ENCODE data around the gene HGFAC. TPM values are rescaled to one million over a fixed set of nuclear protein-coding genes. Genes with fewer than 3 reads are reported as not detected.

Gene HGFAC
- total RNA-seq, 1 donor from 2014 or later, result 0.35 TPM

DNA sequence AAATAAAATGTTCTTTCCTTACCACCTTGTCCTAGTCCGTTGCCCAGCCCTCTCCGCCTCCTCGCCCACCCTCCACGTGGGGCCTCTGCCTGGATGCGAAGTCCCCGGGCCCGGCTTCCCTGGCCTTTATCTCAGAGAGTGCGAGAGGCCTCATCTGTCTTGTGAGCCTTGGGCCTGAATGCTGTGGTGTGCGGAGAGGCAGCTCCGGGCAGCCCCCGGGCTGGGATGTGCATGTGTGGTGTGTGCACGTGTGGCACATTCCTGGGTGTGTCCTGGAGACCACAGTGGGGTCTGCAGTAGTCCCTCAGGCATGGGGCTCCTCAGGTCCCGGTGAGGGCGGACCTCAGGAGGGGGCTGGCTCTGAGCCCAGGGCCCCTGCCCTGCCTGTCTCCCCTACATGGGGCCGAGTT is 52.7 kb downstream of the HGFAC start:
- H3K4me1 Mint-ChIP-seq (ENCODE audit: low read depth), result peaks cover 3% of the 10 kb centered on the region
- H3K27me3 Mint-ChIP-seq (ENCODE audit: low read depth), result peaks cover 13% of the 10 kb centered on the region
- TF ChIP-seq, protein P1, sequence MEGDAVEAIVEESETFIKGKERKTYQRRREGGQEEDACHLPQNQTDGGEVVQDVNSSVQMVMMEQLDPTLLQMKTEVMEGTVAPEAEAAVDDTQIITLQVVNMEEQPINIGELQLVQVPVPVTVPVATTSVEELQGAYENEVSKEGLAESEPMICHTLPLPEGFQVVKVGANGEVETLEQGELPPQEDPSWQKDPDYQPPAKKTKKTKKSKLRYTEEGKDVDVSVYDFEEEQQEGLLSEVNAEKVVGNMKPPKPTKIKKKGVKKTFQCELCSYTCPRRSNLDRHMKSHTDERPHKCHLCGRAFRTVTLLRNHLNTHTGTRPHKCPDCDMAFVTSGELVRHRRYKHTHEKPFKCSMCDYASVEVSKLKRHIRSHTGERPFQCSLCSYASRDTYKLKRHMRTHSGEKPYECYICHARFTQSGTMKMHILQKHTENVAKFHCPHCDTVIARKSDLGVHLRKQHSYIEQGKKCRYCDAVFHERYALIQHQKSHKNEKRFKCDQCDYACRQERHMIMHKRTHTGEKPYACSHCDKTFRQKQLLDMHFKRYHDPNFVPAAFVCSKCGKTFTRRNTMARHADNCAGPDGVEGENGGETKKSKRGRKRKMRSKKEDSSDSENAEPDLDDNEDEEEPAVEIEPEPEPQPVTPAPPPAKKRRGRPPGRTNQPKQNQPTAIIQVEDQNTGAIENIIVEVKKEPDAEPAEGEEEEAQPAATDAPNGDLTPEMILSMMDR (IDR thresholded peaks at IDR 0.05), result no peak
- DNase-seq (ENCODE audit: low spot score), result no peak
- H3K4me3 Mint-ChIP-seq (ENCODE audit: unreplicated experiment), result no peak overlapping the region
- H3K9me3 Mint-ChIP-seq (ENCODE audit: low read depth), result no peaks in the 10 kb centered on the region
- no peaks in the 10 kb centered on the region for H3K36me3 Mint-ChIP-seq (ENCODE audit: low read depth)
- no peak overlapping the region for H3K27ac Mint-ChIP-seq (ENCODE audit: unreplicated experiment)

DNA sequence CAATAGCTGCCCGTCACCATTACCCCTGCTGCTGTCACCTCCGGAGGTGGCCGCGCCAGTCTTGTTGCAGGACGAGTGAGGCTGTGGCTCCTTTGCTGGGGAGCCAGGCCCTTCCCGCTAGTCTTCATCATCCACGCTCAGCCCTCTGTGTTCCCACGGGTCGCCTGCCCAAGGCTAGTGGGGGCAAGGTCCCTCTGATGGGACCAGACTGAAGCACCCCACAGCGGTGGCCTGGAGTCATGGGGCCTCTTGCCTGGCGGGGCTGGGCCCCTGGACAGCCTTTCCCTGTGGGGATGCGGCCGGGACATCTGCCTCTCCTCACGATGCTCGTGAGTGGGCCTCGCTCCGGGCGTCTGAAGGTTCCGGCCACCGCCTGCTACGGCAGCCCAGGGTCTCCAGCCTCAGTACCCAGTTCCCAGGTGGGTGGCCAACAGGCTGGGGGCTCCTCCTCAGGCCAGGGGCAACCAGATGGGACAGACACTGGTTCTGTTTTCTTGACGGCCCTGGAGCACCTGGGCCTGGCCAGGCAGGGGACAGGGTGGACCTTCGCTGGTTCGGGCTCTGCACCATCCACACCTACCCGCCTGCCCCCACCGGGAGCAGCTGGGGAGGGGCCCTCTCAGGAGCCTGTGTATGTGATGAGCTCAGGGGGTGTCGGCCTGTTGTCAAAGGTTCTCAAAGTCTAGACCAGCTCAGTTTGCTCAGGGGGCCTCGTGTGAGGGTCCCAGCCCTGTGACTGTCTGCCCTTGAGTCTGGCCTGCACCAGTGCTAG is 53.6 kb downstream of the HGFAC start:
- TF ChIP-seq, protein P1 (IDR thresholded peaks at IDR 0.05), result no peak
- no peak overlapping the region for H3K27ac Mint-ChIP-seq (ENCODE audit: unreplicated experiment)
- H3K4me1 Mint-ChIP-seq (ENCODE audit: low read depth), result peaks cover 3% of the 10 kb centered on the region
- H3K9me3 Mint-ChIP-seq (ENCODE audit: low read depth), result no peaks in the 10 kb centered on the region
- DNase-seq (ENCODE audit: low spot score), result no peak
- H3K36me3 Mint-ChIP-seq (ENCODE audit: low read depth), result no peaks in the 10 kb centered on the region
- peaks cover 13% of the 10 kb centered on the region for H3K27me3 Mint-ChIP-seq (ENCODE audit: low read depth)
- H3K4me3 Mint-ChIP-seq (ENCODE audit: unreplicated experiment), result no peak overlapping the region

DNA sequence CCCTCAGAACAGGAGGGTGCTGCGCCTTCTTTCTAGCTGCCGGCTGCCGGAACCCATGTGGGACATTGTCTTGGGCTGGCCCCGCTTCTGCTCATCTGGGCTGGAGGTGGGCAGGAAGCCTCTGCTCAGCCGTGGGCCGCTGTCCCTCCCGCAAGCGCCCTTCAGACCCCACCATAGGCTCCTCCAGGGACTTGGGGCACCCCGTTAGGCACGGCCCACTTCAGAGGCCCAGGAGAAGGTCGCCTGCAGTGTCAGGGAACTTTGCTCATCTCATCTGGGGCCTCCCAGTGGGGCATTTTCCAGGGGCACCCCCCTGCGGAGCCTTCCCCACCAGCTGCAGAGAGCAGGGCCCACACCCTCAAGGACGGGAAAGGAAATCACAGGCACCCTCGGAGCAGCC is 54.3 kb downstream of the HGFAC start:
- Mint-ChIP-seq H3K9me3 (ENCODE audit: low read depth) (no peaks in the 10 kb centered on the region), H3K36me3 (ENCODE audit: low read depth) (no peaks in the 10 kb centered on the region), H3K4me1 (ENCODE audit: low read depth) (peaks cover 3% of the 10 kb centered on the region), H3K4me3 (ENCODE audit: unreplicated experiment) (no peak overlapping the region), H3K27me3 (ENCODE audit: low read depth) (peaks cover 13% of the 10 kb centered on the region), H3K27ac (ENCODE audit: unreplicated experiment) (no peak overlapping the region)
- TF ChIP-seq, protein P1 (IDR thresholded peaks at IDR 0.05), result no peak
- no peak for DNase-seq (ENCODE audit: low spot score)

DNA sequence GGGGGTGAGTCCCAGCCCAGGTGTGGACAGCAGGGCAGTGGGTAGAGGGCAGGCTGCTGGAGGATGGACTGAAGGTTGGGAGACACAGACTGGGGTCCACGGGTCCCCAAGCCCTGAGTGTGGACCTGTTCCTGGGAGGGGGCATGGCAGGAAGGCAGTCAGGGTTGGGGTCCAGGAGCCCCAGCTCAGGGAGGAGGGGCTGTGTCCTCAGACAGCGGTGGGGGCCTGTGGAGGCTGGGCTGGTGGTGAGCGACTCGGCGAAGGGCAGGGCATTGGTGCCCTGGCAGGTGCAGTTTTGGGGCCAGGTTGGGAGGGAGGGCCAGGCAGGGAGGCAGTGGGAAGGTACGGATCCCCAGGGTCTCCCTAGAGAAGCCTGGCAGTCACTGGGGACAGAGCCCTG is 55.3 kb downstream of the HGFAC start:
- H3K27ac Mint-ChIP-seq (ENCODE audit: unreplicated experiment), result no peak overlapping the region
- peaks cover 3% of the 10 kb centered on the region for H3K27me3 Mint-ChIP-seq (ENCODE audit: low read depth)
- TF ChIP-seq, protein P1 (IDR thresholded peaks at IDR 0.05), result no peak
- no peaks in the 10 kb centered on the region for H3K9me3 Mint-ChIP-seq (ENCODE audit: low read depth)
- DNase-seq (ENCODE audit: low spot score), result no peak
- peaks cover under 1% of the 10 kb centered on the region for H3K4me1 Mint-ChIP-seq (ENCODE audit: low read depth)
- H3K4me3 Mint-ChIP-seq (ENCODE audit: unreplicated experiment), result no peak overlapping the region
- H3K36me3 Mint-ChIP-seq (ENCODE audit: low read depth), result no peaks in the 10 kb centered on the region

DNA sequence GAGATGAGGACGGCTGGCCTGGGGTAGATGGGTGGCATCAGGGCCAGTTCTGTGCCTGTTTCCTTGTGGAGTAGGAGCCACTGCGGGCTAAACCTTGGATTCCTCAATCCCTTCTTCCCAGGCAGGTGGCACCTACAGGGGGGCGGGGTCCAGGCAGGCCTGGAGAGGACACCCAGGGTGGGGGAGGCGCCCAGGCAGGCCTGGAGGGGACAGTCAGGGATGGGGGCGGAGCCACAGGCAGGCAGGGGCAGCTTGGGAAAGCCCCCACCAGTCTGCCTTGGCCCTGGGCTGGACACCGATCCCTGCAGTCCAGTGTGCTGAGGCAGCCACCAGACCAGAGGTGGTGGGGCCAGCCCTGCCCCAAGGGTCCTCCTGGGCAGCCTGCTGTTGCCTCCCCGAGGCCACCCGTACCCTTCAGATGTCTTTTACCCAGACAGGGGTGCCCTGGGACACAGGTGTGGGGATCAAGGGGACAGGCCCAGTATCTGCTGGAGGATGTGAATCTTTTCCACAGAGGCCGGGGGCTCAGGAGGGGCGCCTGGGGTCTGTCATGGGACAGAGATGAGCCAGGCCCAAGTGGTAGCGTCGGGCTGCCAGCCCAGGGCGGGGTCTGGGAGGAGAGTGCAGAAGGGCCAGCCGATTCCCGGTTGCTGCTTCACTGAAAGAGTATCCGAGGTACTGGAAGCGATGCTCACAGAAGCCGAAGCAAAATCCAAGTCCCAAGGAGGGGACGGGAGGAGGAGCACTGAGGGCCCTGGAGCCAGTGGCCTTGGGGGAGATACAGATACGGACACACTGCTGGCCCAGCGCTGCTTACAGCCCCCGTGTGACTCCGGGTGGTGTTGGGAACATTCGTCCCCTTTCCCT is 56.0 kb downstream of the HGFAC start:
- no peak for DNase-seq (ENCODE audit: low spot score)
- Mint-ChIP-seq H3K9me3 (ENCODE audit: low read depth) (no peaks in the 10 kb centered on the region), H3K4me3 (ENCODE audit: unreplicated experiment) (no peak overlapping the region), H3K27ac (ENCODE audit: unreplicated experiment) (no peak overlapping the region), H3K4me1 (ENCODE audit: low read depth) (no peaks in the 10 kb centered on the region), H3K27me3 (ENCODE audit: low read depth) (no peaks in the 10 kb centered on the region), H3K36me3 (ENCODE audit: low read depth) (no peaks in the 10 kb centered on the region)
- TF ChIP-seq, protein P1 (IDR thresholded peaks at IDR 0.05), result no peak
